Measurements from ENCODE around the gene C11orf16.

- TF ChIP-seq ETV6 (IDR thresholded peaks at IDR 0.05; ENCODE audit: borderline replicate concordance in 1 of 2, low read depth in 2 of 2, low read length in 1 of 2) (no peak), ETV6 (CRISPR knock-in tag; IDR thresholded peaks at IDR 0.05; ENCODE audit: borderline replicate concordance) (no peak), TEAD2 (tag; IDR thresholded peaks at IDR 0.05) (no peak), CBFB (CRISPR knock-in tag; IDR thresholded peaks at IDR 0.05) (no peak), CTCF (IDR thresholded peaks at IDR 0.05 in 2 of 3, conservative IDR thresholded peaks at IDR 0.05 in 1 of 3; ENCODE audit: insufficient read depth in 2 of 3, low read depth in 1 of 3, low read length in 3 of 3) (no peak), ZC3H11A (IDR thresholded peaks at IDR 0.05; ENCODE audit: low read depth, low read length) (no peak), ZNF707 (CRISPR knock-in tag; conservative IDR thresholded peaks at IDR 0.05) (no peak), EZH2 (IDR thresholded peaks at IDR 0.05; ENCODE audit: borderline replicate concordance, low read depth, low read length) (no peak), RCOR1 (IDR thresholded peaks at IDR 0.05; ENCODE audit: borderline replicate concordance in 1 of 2, low read depth in 2 of 2, low read length in 2 of 2) (no peak), JUND (IDR thresholded peaks at IDR 0.05; ENCODE audit: borderline replicate concordance, low read depth, low read length) (no peak), JUND (tag; IDR thresholded peaks at IDR 0.05; ENCODE audit: borderline replicate concordance, low read depth, low read length) (no peak), ZSCAN29 (IDR thresholded peaks at IDR 0.05) (no peak), ZNF174 (CRISPR knock-in tag; IDR thresholded peaks at IDR 0.05) (no peak), NCOA2 (IDR thresholded peaks at IDR 0.05; ENCODE audit: partially characterized antibody in 2 of 2) (no peak)
These were observed 39.2 kb upstream of the C11orf16 start for GRCh38 chr11:8971924-8972316.

All from K562 (cell line).